Fibroblast of lung (primary cell): ENCODE measurements around the gene ACP2.

Experiments
- EZH2 ChIP-seq: IDR thresholded peaks from 2 replicates; pipeline ENCODE4 v1.5.1; 2012; ENCODE audit warnings: low read length, control low read depth, mild to moderate bottlenecking; ENCODE audit errors: missing control alignments
- TF ChIP-seq, protein P1 (sequence below), 2 donors: IDR thresholded peaks in 1 of 2; conservative IDR thresholded peaks in 1 of 2; 1 replicate in 1 of 2; 2 replicates in 1 of 2; pipeline ENCODE4 v1.5.1; 2011 to 2012; ENCODE audit warnings: low read length in 2 of 2, control low read depth in 1 of 2, inconsistent platforms in 1 of 2, low read depth in 1 of 2, mild to moderate bottlenecking in 1 of 2

GRCh38 chr11:47235163-47235562 lies 13.5 kb downstream of the ACP2 start:
- TF ChIP-seq, protein P1, sequence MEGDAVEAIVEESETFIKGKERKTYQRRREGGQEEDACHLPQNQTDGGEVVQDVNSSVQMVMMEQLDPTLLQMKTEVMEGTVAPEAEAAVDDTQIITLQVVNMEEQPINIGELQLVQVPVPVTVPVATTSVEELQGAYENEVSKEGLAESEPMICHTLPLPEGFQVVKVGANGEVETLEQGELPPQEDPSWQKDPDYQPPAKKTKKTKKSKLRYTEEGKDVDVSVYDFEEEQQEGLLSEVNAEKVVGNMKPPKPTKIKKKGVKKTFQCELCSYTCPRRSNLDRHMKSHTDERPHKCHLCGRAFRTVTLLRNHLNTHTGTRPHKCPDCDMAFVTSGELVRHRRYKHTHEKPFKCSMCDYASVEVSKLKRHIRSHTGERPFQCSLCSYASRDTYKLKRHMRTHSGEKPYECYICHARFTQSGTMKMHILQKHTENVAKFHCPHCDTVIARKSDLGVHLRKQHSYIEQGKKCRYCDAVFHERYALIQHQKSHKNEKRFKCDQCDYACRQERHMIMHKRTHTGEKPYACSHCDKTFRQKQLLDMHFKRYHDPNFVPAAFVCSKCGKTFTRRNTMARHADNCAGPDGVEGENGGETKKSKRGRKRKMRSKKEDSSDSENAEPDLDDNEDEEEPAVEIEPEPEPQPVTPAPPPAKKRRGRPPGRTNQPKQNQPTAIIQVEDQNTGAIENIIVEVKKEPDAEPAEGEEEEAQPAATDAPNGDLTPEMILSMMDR (conservative IDR thresholded peaks at IDR 0.05 in 1 of 2, IDR thresholded peaks at IDR 0.05 in 1 of 2; ENCODE audit: low read depth in 1 of 2, low read length in 2 of 2) = no peak
- TF ChIP-seq EZH2 = no peak
